ENCODE data around the gene OSR1.

- TF ChIP-seq, protein P1, sequence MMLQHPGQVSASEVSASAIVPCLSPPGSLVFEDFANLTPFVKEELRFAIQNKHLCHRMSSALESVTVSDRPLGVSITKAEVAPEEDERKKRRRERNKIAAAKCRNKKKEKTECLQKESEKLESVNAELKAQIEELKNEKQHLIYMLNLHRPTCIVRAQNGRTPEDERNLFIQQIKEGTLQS (IDR thresholded peaks at IDR 0.05), result no peak
- TF ChIP-seq CTCF (IDR thresholded peaks at IDR 0.05; ENCODE audit: low read depth, low read length, missing input control) (no peak), FOXA1 (IDR thresholded peaks at IDR 0.05) (no peak), EGR1 (IDR thresholded peaks at IDR 0.05; ENCODE audit: low read depth in 2 of 2) (no peak), RAD21 (IDR thresholded peaks at IDR 0.05) (no peak), RXRA (IDR thresholded peaks at IDR 0.05) (no peak)
Measured at GRCh38 chr2:19330436-19330835, 28.0 kb downstream of the OSR1 start.
